A673 (cell line): ENCODE data around the gene RNH1. TPM values are rescaled to one million over a fixed set of nuclear protein-coding genes. Genes with fewer than 3 reads are reported as not detected.

Experiments used
- BruUV-seq: library from RNA; stranded (reverse); fragments of 400-500 nt; replicated peaks from 2 replicates; lab custom pipeline; 2021; lab: Mats Ljungman, UMichigan
- CTCF ChIA-PET: fragments of 300-600 bp; sonication (Branson Sonifier 250); formaldehyde crosslinking; loops from one replicate; lab custom pipeline; 2022; ENCODE audit warnings: antibody characterized with exemption; lab: Charles Lee
- POLR2A ChIA-PET: fragments of 300-600 bp; sonication (Branson Sonifier 250); formaldehyde crosslinking; loops from one replicate; lab custom pipeline; 2022; ENCODE audit warnings: antibody characterized with exemption; ENCODE audit not compliant: low non-redundant PET; lab: Charles Lee
- DNase-seq: peaks from one replicate; pipeline ENCODE4 v3.0.0-alpha.2; 2015; ENCODE audit warnings: low spot score
- H3K27ac ChIP-seq: fragments of 200-600 bp; sonication (generic); 2 replicates; pipeline ENCODE4 v1.5.1; 2016; ENCODE audit warnings: mixed run types, low read depth, mild to moderate bottlenecking, mixed read lengths, antibody characterized with exemption, low read length; ENCODE audit not compliant: poor library complexity, severe bottlenecking
- H3K27me3 ChIP-seq: fragments of 200-600 bp; sonication (generic); replicated peaks from 2 replicates; pipeline ENCODE4 v1.6.1; 2017; ENCODE audit warnings: mixed run types, low read depth, mild to moderate bottlenecking, mixed read lengths, antibody characterized with exemption, low read length; ENCODE audit not compliant: insufficient read depth, poor library complexity
- H3K36me3 ChIP-seq: fragments of 200-600 bp; sonication (generic); 2 replicates; pipeline ENCODE4 v1.6.1; 2016; ENCODE audit warnings: mixed run types, mild to moderate bottlenecking, mixed read lengths, antibody characterized with exemption, low read length; ENCODE audit not compliant: insufficient read depth, poor library complexity, severe bottlenecking
- H3K4me1 ChIP-seq: fragments of 200-600 bp; sonication (generic); 2 replicates; pipeline ENCODE4 v1.6.1; 2017; ENCODE audit warnings: mixed run types, mild to moderate bottlenecking, mixed read lengths, antibody characterized with exemption, low read length; ENCODE audit not compliant: insufficient read depth, poor library complexity, severe bottlenecking
- H3K4me3 ChIP-seq: fragments of 200-600 bp; sonication (generic); 2 replicates; pipeline ENCODE4 v1.5.1; 2016; ENCODE audit warnings: low read depth, mixed run types, mild to moderate bottlenecking, mixed read lengths, low read length; ENCODE audit not compliant: poor library complexity, severe bottlenecking
- H3K9me3 ChIP-seq: fragments of 200-600 bp; sonication (generic); 2 replicates; pipeline ENCODE4 v1.6.1; 2016; ENCODE audit warnings: mixed run types, low read depth, mild to moderate bottlenecking, mixed read lengths, antibody characterized with exemption, low read length; ENCODE audit not compliant: poor library complexity, severe bottlenecking
- EZH2 ChIP-seq: fragments of 200-600 bp; sonication (generic); IDR thresholded peaks from 2 replicates; pipeline ENCODE4 v1.6.1; 2017; ENCODE audit warnings: borderline replicate concordance, low read depth, mild to moderate bottlenecking, mixed read lengths, antibody characterized with exemption, low read length; ENCODE audit not compliant: poor library complexity, severe bottlenecking
- intact Hi-C: fragments of 100-400 bp; cut with micrococcal nuclease; formaldehyde crosslinking; loops from one replicate; pipeline ENCODE4 v1.10.0; 2022; ENCODE audit not compliant: unreplicated experiment
- total RNA-seq: library from RNA; stranded (reverse); gene quantifications from 2 replicates; pipeline ENCODE4 v1.2.3, GENCODE V29; 2021
- TF ChIP-seq, protein P1 (sequence below): fragments of 300-800, 200-600 bp; sonication (generic); conservative IDR thresholded peaks from 2 replicates; pipeline ENCODE4 v1.5.1; 2017; ENCODE audit warnings: low read depth, mild to moderate bottlenecking, antibody characterized with exemption, low read length, moderate library complexity, mixed read lengths

The RNH1 gene
- total RNA-seq, 1 experiment from 2014 or later: 95.4 TPM

DNA sequence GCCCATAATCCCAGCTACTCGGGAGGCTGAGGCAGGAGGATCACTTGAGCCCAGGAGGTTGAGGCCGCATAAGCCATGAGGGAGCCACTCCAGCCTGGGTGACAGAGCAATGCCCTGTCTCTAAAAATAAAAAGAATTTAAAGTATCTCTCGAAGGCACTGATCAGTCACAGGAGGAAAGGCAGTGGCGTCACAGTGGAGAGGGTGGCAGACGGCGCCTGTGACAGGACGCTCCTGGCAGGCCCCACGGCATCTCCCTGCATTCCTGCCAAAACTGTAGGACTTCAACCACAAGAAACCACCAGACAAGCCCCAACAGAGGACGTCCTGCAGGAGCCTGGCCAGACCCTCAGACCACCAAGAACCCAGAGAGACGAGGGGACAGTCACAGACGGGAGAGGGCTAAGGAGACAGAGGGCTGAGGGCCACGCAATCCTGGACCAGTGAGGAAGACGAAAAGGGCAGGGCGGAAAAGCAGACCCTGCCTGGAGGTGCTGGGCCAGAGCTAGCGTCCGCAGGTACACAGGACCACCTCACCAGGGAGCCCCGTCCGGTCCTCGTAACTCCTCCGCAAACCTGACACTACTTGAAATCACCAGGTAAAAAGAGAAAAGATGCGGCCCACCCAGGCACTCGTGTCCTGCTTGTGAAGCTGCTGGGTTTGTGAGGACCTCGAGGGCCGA is 5.9 kb downstream of the RNH1 start:
- intact Hi-C loops: no loop called here
- Histone ChIP-seq H3K27ac (no peak overlapping the region), H3K27me3 (no peaks in the 10 kb centered on the region), H3K9me3 (no peaks in the 10 kb centered on the region), H3K4me1 (peaks cover 14% of the 10 kb centered on the region), H3K4me3 (no peak overlapping the region), H3K36me3 (peaks cover 29% of the 10 kb centered on the region)
- no peak for DNase-seq
- no TSS peak for BruUV-seq
- POLR2A ChIA-PET: no interaction called here
- CTCF ChIA-PET: no interaction called here
- no peak for TF ChIP-seq EZH2

DNA sequence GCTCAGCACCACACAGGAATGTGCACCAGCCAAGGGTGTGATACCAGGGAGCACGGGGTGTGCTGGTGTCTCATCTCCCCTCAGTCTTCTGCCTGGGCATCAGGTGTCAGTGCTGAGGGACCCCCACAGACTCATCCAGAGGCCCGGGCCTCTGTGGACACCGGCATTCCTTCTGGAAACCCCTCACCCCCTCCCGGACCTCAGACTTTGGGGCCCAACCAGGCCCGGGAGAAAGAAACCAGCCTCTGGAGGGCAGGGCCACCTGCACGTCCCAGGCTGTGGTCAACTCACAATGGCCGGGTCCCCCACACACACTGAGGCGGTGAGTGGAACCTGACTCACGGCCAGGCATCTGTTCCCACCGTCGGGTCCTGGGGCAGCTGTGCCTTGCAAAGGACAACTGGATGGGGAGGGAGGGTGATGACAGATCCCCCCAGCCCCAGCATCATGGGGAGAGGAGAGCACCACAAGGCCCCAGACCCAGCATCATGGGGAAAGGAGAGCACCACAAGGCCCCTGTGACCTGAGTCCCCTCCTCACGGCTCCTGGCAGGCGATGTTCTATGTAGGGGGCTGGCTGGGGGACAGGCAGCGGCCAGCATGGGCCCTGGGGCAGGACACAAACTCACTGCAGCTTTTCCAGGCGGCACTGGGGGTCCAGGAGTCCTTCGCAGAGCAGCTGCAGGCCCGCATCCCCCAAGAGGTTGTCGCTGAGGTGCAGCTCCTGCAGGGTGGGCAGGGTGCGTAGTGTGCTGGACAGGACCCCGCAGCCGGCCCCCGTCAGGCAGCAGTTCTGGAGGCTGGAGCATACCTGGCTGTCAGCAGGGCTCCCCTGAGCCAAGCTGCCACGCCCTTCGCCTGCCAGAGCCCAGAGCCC is 7.6 kb downstream of the RNH1 start:
- no peak for DNase-seq
- no peak overlapping the region for H3K4me3 ChIP-seq
- no peaks in the 10 kb centered on the region for H3K9me3 ChIP-seq
- no peaks in the 10 kb centered on the region for H3K27me3 ChIP-seq
- no peak overlapping the region for H3K27ac ChIP-seq
- CTCF ChIA-PET: no interaction called here
- H3K36me3 ChIP-seq: peaks cover 31% of the 10 kb centered on the region
- peaks cover 5% of the 10 kb centered on the region for H3K4me1 ChIP-seq
- no TSS peak for BruUV-seq
- TF ChIP-seq, protein P1, sequence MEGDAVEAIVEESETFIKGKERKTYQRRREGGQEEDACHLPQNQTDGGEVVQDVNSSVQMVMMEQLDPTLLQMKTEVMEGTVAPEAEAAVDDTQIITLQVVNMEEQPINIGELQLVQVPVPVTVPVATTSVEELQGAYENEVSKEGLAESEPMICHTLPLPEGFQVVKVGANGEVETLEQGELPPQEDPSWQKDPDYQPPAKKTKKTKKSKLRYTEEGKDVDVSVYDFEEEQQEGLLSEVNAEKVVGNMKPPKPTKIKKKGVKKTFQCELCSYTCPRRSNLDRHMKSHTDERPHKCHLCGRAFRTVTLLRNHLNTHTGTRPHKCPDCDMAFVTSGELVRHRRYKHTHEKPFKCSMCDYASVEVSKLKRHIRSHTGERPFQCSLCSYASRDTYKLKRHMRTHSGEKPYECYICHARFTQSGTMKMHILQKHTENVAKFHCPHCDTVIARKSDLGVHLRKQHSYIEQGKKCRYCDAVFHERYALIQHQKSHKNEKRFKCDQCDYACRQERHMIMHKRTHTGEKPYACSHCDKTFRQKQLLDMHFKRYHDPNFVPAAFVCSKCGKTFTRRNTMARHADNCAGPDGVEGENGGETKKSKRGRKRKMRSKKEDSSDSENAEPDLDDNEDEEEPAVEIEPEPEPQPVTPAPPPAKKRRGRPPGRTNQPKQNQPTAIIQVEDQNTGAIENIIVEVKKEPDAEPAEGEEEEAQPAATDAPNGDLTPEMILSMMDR: no peak
- intact Hi-C loops: no loop called here
- POLR2A ChIA-PET: no interaction called here

DNA sequence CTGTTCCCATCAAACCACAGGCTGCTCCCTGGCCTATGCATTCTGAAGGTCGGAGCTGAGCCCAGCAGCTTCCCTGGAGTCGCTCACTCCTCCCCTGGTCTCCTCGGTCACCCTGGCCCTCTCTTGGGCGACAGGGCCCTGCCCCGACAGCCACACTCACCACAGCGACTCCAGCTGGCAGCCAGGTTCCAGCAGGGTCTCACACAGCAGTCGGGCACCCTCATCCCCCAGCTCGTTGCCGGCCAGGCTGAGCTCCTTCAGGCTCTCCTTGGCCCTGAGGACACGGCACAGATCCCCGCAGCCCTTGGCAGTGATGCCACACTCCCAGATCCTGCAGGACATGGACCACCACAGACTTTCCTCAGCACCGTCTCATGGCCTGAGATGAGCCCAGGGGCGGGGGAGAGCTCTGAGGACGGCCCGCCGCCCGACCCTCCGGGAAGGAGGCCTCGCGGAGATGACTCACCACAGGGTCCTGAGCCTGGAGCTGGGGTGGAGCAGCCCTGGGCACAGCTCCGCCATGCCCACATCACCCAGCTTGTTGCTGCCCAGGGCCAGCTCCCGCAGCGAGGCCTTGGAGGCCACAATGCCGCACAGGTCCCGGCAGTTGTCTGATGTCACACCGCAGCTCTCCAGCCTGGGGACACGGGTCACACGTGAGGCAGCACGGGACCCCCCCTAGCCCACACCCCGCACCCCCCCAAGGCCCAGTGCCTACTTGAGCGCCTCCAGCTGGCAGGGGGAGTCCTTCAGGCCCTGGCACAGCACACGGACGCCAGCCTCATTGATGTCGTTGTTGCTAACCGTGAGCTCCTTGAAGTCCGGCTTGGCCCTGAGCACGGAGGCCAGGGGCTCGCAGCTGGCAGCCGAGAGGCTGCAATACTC is 8.5 kb downstream of the RNH1 start:
- Histone ChIP-seq H3K9me3 (no peaks in the 10 kb centered on the region), H3K4me1 (no peaks in the 10 kb centered on the region), H3K4me3 (no peak overlapping the region), H3K27me3 (no peaks in the 10 kb centered on the region), H3K36me3 (peaks cover 37% of the 10 kb centered on the region), H3K27ac (no peak overlapping the region)
- no peak for TF ChIP-seq EZH2
- TF ChIP-seq, protein P1: no peak
- POLR2A ChIA-PET: no interaction called here
- DNase-seq: no peak
- no TSS peak for BruUV-seq
- intact Hi-C loops: no loop called here
- CTCF ChIA-PET: no interaction called here
